Kasumi-1 (cell line): ENCODE results near the gene RD3L.
A peak's percentile ranks its signal among the peaks of the same experiment; 100 is the strongest.
"Not testable (repeated sequence)": the region's sequence is repeated elsewhere in the genome, so short reads cannot be mapped to it uniquely, and the experiment has no call there.

Source experiments
- DNase-seq, 2 experiments: peaks; one replicate each; lab custom pipeline; 2025; lab: John Stamatoyannopoulos, UW

Gene RD3L

GRCh38 chr14:103941973-103942736 lies at the start of gene RD3L:
RD3L (minus strand) TSS chr14:103942529; CDS start chr14:103941695, 834 bp downstream.
- no peak for DNase-seq

GRCh38 chr14:103989964-103990363 lies 47.6 kb upstream of the RD3L start:
- no peak for DNase-seq

DNA sequence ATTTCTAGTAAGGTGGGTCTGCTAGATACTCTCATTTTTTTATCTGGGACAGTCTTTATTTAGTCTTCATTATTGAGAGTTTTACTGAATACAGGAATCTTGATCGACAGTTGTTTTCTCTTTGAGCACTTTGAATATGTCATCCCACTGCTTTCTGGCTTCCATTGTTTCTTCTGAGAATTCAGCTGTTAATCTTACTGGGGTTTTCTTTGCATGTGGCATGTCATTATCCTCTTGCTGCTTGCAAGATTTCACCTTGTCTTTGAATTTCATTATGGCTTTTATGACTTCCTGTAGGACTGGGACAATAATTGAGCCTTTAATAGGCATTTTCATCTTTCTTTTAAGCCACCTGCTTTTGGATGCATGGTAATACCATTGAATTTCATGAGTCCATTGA lies 46.7 kb upstream of the RD3L start:
- no peak for DNase-seq

GRCh38 chr14:103984196-103984595 lies 41.9 kb upstream of the RD3L start:
- DNase-seq, result no peak

DNA sequence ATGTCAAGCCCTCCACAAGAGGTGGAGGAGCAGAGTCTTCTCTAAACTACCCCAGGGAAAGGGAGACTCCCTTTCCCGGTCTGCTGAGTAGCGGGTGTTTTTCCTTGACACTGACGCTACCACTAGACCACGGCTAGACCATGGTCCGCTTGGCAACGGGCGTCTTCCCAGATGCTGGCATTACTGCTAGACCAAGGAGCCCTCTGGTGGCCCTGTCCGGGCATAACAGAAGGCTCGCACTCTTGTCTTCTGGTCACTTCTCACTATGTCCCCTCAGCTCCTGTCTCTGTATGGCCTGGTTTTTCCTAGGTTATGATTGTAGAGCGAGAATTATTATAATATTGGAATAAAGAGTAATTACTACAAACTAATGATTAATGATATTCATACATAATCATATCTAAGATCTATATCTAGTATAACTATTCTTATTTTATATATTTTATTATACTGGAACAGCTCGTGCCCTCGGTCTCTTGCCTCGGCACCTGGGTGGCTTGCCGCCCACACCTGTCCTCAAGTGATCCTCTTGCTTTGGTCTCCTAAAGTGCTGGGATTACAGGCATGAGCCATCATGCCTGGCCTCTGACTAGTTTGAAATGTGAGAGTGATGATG lies 38.4 kb upstream of the RD3L start:
- DNase-seq, result not testable (repeated sequence)

GRCh38 chr14:103974575-103974974 lies 32.2 kb upstream of the RD3L start:
- DNase-seq, result no peak

- DNase-seq, result no peak
These were observed 31.0 kb upstream of the RD3L start for GRCh38 chr14:103973354-103973753.

- DNase-seq, result no peak
These were observed 27.6 kb upstream of the RD3L start for GRCh38 chr14:103969961-103970360.

DNA sequence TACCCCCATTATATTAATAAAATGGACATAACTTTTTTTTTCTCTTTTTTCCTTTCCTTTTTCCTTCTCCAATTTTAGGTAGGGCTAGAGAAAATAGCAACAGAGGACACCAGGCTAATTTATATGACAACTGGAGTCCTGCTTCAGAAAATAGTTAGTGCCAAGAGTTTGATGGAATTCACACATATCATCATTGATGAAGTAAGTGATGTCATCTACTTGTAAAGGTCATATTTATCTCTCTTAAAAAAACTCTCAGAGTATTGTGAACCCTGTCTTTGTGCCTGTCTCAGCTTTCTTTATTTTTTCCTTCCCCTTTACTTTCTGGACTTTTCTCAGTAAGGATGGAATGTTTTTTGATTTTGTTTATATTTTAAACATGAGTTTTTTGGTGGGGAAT lies 24.3 kb upstream of the RD3L start:
- DNase-seq, result no peak

DNA sequence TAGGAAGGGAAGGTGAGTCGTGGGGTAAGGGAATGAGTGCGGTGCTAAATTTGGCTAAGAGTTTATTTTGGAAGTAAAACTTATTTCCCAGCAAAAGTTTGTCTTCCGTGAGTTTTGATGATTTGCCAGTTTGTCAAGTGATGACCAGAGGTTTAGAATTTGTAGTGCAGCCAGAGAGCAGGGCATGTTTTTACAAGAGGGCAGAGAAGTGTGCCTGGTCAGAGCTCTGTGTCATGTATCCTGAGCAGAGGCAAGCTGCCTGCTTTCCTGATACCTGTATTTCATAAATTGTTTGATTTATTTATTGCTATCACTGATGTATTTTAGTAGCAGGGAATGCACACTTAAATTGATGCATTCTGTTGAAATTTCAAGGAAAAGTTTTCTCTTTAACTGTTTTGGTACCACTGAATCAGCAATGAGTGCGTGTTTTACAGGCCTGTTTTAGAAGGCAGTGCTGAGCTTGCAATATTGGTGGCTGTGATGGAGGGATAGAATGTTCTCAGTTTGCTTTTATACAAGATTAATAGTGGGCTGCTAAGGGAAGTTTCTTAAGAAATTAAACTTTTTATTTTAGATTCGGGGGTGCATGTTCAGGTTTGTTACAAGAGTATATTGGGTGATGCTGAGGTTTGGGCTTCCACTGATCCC lies 19.7 kb upstream of the RD3L start:
- no peak for DNase-seq

GRCh38 chr14:103960457-103961055 lies 18.2 kb upstream of the RD3L start:
- DNase-seq, result no peak

DNA sequence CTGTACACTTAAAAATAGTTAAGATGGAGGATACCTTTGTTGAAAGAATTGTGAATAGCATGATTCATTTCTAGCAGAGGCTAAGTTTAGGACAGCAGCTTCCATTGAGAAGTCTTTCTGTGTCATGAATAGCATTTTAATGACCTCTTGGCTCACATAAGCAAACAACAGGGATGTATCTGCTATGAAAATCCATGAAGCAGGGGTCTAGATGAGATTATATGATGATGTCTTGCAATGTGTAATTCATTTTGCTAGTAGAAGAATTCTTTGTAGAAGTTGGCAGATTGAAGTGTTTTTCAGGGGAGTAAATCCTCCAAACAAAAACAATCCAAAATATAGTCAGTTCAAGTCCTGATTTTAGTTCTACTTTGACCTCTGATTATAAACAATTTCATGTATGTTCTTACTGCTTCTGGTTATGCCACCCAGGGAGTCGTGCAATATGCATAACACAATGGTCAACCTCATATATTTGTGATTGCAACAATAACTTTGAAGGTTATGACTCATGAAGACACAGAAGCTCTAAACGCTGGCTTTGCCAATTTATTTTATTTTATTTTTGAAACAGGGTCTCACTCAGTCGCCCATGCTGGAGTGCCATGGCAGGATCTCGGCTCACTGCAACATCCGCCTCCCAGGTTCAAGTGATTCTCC lies 6.9 kb upstream of the RD3L start:
- no peak for DNase-seq

DNA sequence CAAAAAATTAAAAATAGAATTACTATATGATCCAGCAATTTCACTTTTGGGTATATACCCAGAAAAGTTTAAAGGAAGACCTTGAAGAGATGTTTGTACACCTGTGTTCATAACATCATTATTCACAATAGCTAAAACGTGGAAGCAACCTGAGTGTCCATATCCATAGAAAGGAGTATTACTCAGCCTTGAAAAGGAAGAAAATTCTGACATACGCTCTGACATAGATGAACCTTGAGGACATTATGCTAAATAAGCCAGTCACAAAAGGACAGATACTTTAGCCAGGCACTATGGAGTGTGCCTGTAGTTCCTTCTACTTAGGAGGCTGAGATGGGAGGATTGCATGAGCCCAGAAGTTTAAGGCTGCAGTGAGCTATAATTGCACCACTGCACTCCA lies 6.1 kb upstream of the RD3L start:
- DNase-seq, result no peak

GRCh38 chr14:103946975-103947374 lies 4.6 kb upstream of the RD3L start:
- DNase-seq, result no peak

DNA sequence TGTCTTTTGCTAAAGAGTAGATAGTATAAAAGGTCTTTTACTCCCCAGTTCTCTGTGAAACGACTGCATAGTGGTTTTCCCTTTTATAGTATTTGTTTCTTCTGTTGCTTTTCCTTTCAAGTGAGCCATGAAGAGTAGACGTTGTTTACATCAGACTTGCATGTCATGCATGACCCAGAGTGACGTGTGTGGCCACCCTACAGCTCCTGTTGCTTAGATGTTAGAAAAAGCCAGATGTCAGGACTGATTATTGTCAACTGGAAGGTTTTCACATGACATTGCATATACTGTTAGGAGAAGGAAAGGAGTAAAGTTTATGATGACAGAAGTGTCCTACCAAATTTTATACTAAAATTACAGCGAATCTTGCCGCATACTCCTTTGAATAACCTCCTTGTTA lies 1.3 kb upstream of the RD3L start:
- no peak for DNase-seq

DNA sequence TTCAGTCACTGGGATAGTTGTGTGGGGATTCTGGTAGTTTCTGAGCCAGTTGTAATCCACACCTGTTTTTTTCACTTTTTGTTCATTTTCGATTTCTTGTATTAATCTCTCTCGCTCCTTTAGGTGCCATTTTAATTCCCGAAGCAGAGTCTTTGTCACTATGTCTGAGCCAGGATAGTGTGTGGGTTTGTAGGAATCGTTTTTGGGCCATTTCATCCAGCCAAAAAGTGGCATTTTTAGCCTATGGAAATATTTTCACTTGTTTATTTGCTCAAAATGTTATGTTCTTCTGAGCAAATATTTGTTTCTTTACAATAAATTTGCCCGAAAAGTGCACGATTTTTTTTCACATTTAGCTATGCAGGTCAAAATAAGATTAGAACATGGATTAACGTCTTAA lies 867 bp downstream of the RD3L start:
- no peak for DNase-seq

DNA sequence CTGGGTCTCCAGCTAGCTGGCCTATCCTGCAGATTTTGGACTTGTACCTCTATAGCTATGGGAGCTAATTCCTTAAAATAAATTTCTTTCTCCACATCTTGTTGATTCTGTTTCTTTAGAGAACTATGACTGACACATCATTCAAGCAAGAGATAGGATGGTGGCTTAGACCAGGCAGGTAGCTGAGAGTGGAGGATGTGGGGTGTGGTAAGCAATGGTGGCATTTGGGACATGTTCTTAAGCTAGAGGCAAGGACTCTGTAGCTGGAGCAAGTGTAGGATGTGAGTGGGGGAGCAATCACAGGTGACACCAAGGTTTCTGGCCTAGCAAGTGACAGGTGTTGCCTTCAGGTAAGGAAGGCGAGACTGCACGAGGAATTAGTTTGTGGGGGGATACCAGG lies 7.2 kb downstream of the RD3L start:
- no peak for DNase-seq

GRCh38 chr14:103932791-103933490 lies 9.4 kb downstream of the RD3L start:
- DNase-seq, result peak in 1 of 2 experiments; percentile 13

DNA sequence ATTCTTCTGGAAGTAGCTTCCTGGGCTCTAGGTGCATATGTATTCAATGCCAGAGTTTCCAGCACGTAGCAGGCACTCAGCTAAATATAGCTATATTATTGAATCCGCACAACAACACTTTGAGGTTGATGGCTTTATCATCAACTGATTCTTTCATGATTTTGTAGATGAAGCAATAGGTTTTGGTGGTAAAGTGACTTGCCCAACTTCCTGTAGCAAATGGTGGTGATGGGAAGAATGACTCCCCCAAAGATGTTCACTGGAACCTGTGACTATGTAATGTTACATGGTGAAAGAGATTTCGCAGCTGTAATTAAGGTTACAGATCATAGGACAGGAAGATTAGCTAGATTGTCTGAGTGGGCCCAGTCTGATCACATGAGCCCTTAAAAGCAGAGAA lies 10.9 kb downstream of the RD3L start:
- peak; percentile 61 to 62 for DNase-seq

GRCh38 chr14:103930051-103930604 lies 12.2 kb downstream of the RD3L start:
- DNase-seq, result no peak
